Right atrium auricular region (tissue), 2 donors: ENCODE data around the gene GK. TPM values are rescaled to one million over a fixed set of nuclear protein-coding genes. Genes with fewer than 3 reads are reported as not detected.

Experiments
- DNase-seq: peaks from one replicate; pipeline ENCODE4 v3.0.0-alpha.2; 2019; ENCODE audit warnings: low spot score
- H3K27ac ChIP-seq, 2 donors: fragments of 200-600 bp; sonication (generic); 1 replicate in 1 of 2; 2 replicates in 1 of 2; pipeline ENCODE4 v1.5.1; 2016 to 2019
- H3K27me3 ChIP-seq, 2 donors: fragments of 200-600 bp; sonication (generic); one replicate each; pipeline versions ENCODE4 v1.5.1 to v1.6.0; 2017 to 2019
- H3K36me3 ChIP-seq: fragments of 200-600 bp; sonication (generic); one replicate; pipeline ENCODE4 v1.5.1; 2016
- H3K4me1 ChIP-seq, 2 donors: fragments of 200-600 bp; sonication (generic); one replicate each; pipeline versions ENCODE4 v1.5.1 to v1.6.0; 2017 to 2019
- H3K4me3 ChIP-seq, 2 donors: fragments of 200-600 bp; sonication (generic); 1 replicate in 1 of 2; 2 replicates in 1 of 2; pipeline ENCODE4 v1.5.1; 2017 to 2019; ENCODE audit warnings: mild to moderate bottlenecking in 1 of 2, moderate library complexity in 1 of 2
- H3K9me3 ChIP-seq, 2 donors: fragments of 200-600 bp; sonication (generic); one replicate each; pipeline ENCODE4 v1.5.1; 2019
- total RNA-seq, 2 donors: library from RNA; depleted of rRNA; stranded (reverse); fragments of >200 nt; gene quantifications; one replicate each; pipeline ENCODE4 v1.1.0, GENCODE V29; 2016
- TF ChIP-seq, protein P1 (sequence below), 2 donors: fragments of 200-600 bp; sonication (generic); IDR thresholded peaks; one replicate each; pipeline ENCODE4 v1.5.1; 2019; ENCODE audit warnings: antibody characterized with exemption in 2 of 2

The GK gene
- total RNA-seq, 2 donors from 2014 or later, result 1.8 to 5.7 TPM

DNA sequence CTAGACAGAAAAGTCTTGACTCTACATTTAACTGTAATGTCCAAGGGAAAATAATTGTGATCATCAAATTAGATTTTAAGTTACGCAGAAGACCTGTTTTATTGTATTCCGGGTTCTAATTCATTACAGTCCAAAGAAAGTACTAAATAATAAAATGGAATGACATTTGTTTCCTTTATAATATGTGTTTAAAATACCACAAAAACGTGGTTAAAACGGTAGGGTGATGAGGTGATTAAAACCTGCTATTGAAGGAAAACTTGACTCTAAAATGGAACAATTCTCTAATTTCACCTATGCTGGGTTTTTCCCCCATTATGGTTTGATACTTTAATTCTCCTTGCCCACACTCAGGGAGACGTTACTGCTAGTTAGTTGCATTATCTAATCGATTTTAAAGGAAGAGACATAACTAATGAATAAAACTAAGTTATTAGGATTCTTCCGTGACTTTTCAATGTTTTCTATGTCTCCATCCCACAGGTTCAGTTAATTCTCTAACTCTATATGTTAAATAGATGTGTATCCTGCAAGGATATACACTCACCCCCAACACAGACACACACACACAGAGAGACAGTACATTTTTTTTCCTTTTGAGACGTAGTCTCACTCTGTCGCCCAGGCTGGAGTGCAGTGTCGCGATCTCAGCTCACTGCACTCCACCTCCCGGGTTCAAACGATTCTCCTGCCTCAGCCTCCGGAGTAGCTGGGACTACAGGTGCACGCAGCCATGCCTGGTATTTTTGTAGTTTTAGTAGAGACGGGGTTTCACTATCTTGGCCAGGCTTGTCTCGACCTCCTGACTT is 80.8 kb downstream of the GK start:
- TF ChIP-seq, protein P1, sequence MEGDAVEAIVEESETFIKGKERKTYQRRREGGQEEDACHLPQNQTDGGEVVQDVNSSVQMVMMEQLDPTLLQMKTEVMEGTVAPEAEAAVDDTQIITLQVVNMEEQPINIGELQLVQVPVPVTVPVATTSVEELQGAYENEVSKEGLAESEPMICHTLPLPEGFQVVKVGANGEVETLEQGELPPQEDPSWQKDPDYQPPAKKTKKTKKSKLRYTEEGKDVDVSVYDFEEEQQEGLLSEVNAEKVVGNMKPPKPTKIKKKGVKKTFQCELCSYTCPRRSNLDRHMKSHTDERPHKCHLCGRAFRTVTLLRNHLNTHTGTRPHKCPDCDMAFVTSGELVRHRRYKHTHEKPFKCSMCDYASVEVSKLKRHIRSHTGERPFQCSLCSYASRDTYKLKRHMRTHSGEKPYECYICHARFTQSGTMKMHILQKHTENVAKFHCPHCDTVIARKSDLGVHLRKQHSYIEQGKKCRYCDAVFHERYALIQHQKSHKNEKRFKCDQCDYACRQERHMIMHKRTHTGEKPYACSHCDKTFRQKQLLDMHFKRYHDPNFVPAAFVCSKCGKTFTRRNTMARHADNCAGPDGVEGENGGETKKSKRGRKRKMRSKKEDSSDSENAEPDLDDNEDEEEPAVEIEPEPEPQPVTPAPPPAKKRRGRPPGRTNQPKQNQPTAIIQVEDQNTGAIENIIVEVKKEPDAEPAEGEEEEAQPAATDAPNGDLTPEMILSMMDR (IDR thresholded peaks at IDR 0.05), result no peak
- no peaks in the 10 kb centered on the region for H3K9me3 ChIP-seq
- no peaks in the 10 kb centered on the region for H3K27me3 ChIP-seq
- H3K27ac ChIP-seq, result no peak overlapping the region
- H3K4me1 ChIP-seq, result no peaks in the 10 kb centered on the region
- DNase-seq, result no peak
- H3K36me3 ChIP-seq, result no peaks in the 10 kb centered on the region
- H3K4me3 ChIP-seq, result no peak overlapping the region

- Histone ChIP-seq H3K9me3 (no peaks in the 10 kb centered on the region), H3K27me3 (no peaks in the 10 kb centered on the region), H3K4me3 (no peak overlapping the region), H3K4me1 (no peaks in the 10 kb centered on the region), H3K27ac (no peak overlapping the region), H3K36me3 (no peaks in the 10 kb centered on the region)
- TF ChIP-seq, protein P1 (IDR thresholded peaks at IDR 0.05), result no peak
- DNase-seq, result no peak
Measured at GRCh38 chrX:30734782-30735181, 81.6 kb downstream of the GK start.

GRCh38 chrX:30735839-30736238 is 82.6 kb downstream of the GK start:
- H3K27me3 ChIP-seq, result no peaks in the 10 kb centered on the region
- no peak overlapping the region for H3K4me3 ChIP-seq
- DNase-seq, result peak; percentile 65
- no peaks in the 10 kb centered on the region for H3K36me3 ChIP-seq
- H3K4me1 ChIP-seq, result no peaks in the 10 kb centered on the region
- no peaks in the 10 kb centered on the region for H3K9me3 ChIP-seq
- H3K27ac ChIP-seq, result no peak overlapping the region
- TF ChIP-seq, protein P1 (IDR thresholded peaks at IDR 0.05), result peak; percentile 31 to 70

DNA sequence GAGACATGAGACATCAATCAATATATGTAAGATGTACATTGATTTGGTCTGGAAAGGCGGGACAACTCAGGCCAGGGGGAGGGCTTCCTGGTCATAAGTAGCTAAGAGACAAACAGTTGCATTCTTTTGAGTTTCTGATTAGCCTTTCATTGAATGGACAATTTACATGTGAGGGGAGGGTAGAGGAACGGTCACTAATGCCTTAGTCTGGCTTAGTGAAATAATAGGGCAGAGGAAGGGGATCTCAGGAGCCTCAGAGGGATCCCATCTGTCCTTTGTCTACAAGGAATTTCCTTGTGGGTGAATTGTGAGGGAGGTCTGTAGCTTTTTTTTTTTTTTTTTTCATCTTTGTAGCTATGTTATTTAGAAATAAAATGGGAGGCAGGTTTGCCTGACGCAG is 88.3 kb downstream of the GK start:
- Histone ChIP-seq H3K27me3 (no peaks in the 10 kb centered on the region), H3K36me3 (no peaks in the 10 kb centered on the region), H3K27ac (no peak overlapping the region), H3K4me3 (no peak overlapping the region), H3K4me1 (no peaks in the 10 kb centered on the region), H3K9me3 (no peaks in the 10 kb centered on the region)
- DNase-seq, result no peak
- TF ChIP-seq, protein P1 (IDR thresholded peaks at IDR 0.05), result no peak

DNA sequence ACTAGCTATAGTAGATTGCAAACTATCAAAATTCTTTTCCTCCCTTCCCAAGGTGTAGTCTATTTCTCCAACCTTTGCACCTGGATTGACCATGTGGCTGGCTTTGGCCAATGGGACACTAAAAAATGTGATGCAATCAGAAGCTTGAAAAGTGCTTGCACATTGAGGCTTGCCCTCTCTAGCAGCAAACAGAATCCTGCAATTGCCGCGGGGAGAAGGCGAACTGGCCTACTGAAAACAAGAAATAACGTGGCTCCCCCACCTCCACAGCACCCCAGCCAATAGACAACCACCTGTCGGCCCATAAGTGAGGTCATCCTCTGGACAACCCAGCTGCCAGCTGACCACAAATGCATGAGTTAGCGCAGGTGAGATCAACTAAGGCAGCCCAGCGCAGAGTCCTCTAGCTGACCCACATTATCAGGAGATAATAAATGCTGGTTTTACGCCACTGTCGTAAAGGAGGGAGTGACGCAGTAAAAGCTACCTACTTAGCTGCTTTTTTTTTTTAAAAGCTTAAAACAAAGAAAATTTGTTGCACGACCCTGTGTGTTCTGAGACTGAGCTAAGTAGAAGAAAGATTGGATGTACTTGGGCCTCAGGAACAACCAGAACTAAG is 95.2 kb downstream of the GK start:
- H3K9me3 ChIP-seq, result no peaks in the 10 kb centered on the region
- no peak for DNase-seq
- H3K36me3 ChIP-seq, result no peaks in the 10 kb centered on the region
- H3K4me1 ChIP-seq, result no peaks in the 10 kb centered on the region
- H3K27ac ChIP-seq, result no peak overlapping the region
- no peak overlapping the region for H3K4me3 ChIP-seq
- TF ChIP-seq, protein P1 (IDR thresholded peaks at IDR 0.05), result no peak
- no peaks in the 10 kb centered on the region for H3K27me3 ChIP-seq
